ENCODE data around the gene PPARGC1A.

- TF ChIP-seq CTCF (IDR thresholded peaks at IDR 0.05) = no peak
- no peak for TF ChIP-seq ZFX (IDR thresholded peaks at IDR 0.05; ENCODE audit: borderline replicate concordance)
Observed at GRCh38 chr4:23861897-23862296, 27.9 kb downstream of the PPARGC1A start.

All from 22Rv1 (cell line).